Measurements from ENCODE around the gene GSG1L.
"Not testable (repeated sequence)": the region's sequence is repeated elsewhere in the genome, so short reads cannot be mapped to it uniquely, and the experiment has no call there.

GSG1L gene

GRCh38 chr16:27980076-27980775 is 83.3 kb downstream of the GSG1L start:
- DNase-seq = no peak

GRCh38 chr16:27979668-27980067 is 83.8 kb downstream of the GSG1L start:
- DNase-seq = not testable (repeated sequence)

- DNase-seq = no peak
These were observed 84.6 kb downstream of the GSG1L start for GRCh38 chr16:27978876-27979275.

GRCh38 chr16:27977966-27978365 is 85.5 kb downstream of the GSG1L start:
- no peak for DNase-seq

GRCh38 chr16:27976990-27977389 is 86.5 kb downstream of the GSG1L start:
- no peak for DNase-seq

GRCh38 chr16:27974896-27975540 is 88.5 kb downstream of the GSG1L start:
- no peak for DNase-seq

- no peak for DNase-seq
These were observed 89.8 kb downstream of the GSG1L start for GRCh38 chr16:27973678-27974077.

- peak in 3 of 5 experiments; percentile 8 to 69 (median 13) for DNase-seq
These were observed 91.0 kb downstream of the GSG1L start for GRCh38 chr16:27972500-27972899.

GRCh38 chr16:27969574-27969973 is 93.9 kb downstream of the GSG1L start:
- DNase-seq = no peak

GRCh38 chr16:27967169-27967568 is 96.3 kb downstream of the GSG1L start:
- no peak for DNase-seq

- no peak for DNase-seq
These were observed 96.8 kb downstream of the GSG1L start for GRCh38 chr16:27966756-27967155.

- DNase-seq = no peak
These were observed 97.7 kb downstream of the GSG1L start for GRCh38 chr16:27965801-27966200.

- no peak for DNase-seq
These were observed 100.0 kb downstream of the GSG1L start for GRCh38 chr16:27963471-27963965.

GRCh38 chr16:27962197-27962596 is 101.3 kb downstream of the GSG1L start:
- DNase-seq = no peak

- DNase-seq = no peak
These were observed 102.3 kb downstream of the GSG1L start for GRCh38 chr16:27961296-27961620.

GRCh38 chr16:27960619-27961295 is 102.8 kb downstream of the GSG1L start:
- DNase-seq = no peak

- no peak for DNase-seq
These were observed 103.6 kb downstream of the GSG1L start for GRCh38 chr16:27959914-27960313.

- no peak for DNase-seq
These were observed 109.3 kb downstream of the GSG1L start for GRCh38 chr16:27954191-27954590.

GRCh38 chr16:27952811-27953210 is 110.7 kb downstream of the GSG1L start:
- DNase-seq = no peak

GRCh38 chr16:27951489-27952120 is 111.9 kb downstream of the GSG1L start:
- DNase-seq = no peak

- no peak for DNase-seq
These were observed 113.2 kb downstream of the GSG1L start for GRCh38 chr16:27950206-27950887.

GRCh38 chr16:27947696-27948095 is 115.8 kb downstream of the GSG1L start:
- DNase-seq = no peak

Data from T-helper 2 cell (primary cell).